Cardiac fibroblast (primary cell): Measurements from ENCODE around the gene DBI.
"Not testable (repeated sequence)": the region's sequence is repeated elsewhere in the genome, so short reads cannot be mapped to it uniquely, and the experiment has no call there.

ENCODE experiments used
- DNase-seq, 2 donors: peaks; one replicate each; pipeline versions ENCODE4 v3.0.0 to v3.0.0-alpha.2; 2010; ENCODE audit warnings: low read depth in 2 of 2
- H3K4me3 ChIP-seq, 2 donors: replicated peaks in 1 of 2; 1 replicate in 1 of 2; 2 replicates in 1 of 2; pipeline ENCODE4 v1.5.1; 2011; ENCODE audit warnings: low read depth in 2 of 2, low read length in 2 of 2, mild to moderate bottlenecking in 2 of 2, moderate library complexity in 1 of 2
- TF ChIP-seq, protein P1 (sequence below): IDR thresholded peaks from one replicate; pipeline ENCODE4 v1.5.1; 2011; ENCODE audit warnings: low read depth, mild to moderate bottlenecking, low read length, inconsistent platforms

Gene DBI

DNA sequence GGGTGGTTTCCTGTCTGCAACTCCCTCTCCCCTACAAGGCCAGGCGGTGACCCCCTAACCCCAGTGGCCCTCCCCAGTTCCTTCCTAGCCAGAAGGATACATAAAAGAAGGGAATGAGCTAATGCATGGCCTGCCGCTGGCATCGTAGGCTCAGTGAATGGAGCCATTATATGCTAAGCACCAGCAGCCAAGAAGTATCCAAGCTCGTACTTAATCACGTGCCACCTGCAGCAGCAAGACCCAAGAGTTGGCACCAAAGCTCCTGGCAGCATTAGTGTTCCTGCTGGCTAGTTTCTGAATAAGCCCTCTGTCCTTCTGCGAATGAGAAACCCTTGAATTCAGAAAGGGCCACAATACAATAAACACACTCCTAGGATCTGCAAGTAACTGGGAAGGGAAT lies 4.3 kb downstream of the DBI start:
- H3K4me3 ChIP-seq = no peak overlapping the region
- TF ChIP-seq, protein P1, sequence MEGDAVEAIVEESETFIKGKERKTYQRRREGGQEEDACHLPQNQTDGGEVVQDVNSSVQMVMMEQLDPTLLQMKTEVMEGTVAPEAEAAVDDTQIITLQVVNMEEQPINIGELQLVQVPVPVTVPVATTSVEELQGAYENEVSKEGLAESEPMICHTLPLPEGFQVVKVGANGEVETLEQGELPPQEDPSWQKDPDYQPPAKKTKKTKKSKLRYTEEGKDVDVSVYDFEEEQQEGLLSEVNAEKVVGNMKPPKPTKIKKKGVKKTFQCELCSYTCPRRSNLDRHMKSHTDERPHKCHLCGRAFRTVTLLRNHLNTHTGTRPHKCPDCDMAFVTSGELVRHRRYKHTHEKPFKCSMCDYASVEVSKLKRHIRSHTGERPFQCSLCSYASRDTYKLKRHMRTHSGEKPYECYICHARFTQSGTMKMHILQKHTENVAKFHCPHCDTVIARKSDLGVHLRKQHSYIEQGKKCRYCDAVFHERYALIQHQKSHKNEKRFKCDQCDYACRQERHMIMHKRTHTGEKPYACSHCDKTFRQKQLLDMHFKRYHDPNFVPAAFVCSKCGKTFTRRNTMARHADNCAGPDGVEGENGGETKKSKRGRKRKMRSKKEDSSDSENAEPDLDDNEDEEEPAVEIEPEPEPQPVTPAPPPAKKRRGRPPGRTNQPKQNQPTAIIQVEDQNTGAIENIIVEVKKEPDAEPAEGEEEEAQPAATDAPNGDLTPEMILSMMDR = no peak
- DNase-seq = no peak

DNA sequence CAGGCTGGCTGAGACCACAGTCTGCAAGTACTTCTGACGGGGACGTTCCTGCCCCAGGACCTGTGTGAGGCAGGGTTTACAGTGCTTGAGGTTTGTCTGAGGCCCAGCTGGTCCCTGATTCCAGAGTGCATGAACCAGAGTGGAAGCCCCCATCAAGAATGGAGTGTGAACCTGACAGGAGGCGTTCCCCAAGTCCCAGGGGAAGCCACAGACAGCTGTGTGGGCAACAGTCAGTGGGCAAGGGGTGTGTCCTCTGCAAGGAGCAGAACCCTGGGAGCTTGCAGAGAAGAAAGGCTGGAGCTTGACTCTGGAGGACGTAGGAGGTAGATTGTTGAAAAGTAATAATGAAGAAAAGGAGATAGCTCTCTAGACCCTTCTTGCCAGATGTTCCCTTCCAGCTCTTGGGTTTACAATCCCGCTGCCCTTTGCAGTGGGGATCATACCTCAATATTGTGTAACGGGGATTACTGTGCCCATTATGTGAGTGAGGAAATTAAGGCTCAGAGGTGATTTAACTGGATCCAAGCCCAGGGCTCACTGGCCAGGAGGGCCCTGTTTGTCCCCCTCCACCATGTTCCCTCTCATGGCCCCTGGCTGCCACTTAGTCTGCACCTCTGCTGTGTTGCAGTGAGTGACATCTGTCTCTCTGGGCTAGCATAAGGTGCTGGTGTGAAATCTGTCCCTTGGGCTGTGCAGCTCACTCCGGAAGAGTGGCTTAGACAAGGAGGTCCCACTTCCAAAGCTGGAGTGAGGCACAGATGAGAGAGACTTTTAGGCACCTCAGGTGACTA lies 6.2 kb downstream of the DBI start:
- no peak for DNase-seq
- no peak overlapping the region for H3K4me3 ChIP-seq
- TF ChIP-seq, protein P1 = no peak

DNA sequence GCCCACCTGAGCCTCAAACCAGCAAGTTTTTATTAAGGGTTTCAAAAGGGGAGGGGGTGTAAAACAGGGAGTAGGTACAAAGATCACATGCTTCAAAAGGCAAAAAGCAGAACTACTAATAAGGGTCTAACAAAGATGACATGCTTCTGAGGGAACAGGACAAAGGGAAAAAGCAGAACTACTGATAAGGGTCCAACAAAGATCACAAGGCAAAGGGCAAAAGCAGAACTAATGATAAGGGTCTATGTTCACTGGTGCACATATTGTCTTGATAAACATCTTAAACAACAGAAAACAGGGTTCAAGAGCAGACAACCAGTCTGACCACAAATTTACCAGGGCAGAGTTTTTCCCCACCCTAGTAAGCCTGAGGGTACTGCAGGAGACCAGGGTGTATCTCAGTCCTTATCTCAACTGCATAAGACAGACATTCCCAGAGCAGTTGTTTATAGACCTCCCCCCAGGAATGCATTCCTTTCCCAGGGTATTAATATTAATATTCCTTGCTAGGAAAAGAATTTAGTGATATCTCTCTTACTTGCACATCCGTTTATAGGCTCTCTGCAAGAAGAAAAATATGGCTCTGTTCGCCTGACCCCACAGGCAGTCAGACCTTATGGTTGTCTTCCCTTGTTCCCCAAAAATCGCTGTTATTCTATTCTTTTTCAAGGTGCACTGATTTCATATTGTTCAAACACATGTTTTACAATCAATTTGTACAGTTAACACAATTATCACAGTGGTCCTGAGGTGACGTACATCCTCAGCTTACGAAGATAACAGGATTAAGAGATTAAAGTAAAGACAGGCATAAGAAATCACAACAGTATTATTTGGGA lies 7.3 kb downstream of the DBI start:
- H3K4me3 ChIP-seq, DNase-seq: not testable (repeated sequence)

DNA sequence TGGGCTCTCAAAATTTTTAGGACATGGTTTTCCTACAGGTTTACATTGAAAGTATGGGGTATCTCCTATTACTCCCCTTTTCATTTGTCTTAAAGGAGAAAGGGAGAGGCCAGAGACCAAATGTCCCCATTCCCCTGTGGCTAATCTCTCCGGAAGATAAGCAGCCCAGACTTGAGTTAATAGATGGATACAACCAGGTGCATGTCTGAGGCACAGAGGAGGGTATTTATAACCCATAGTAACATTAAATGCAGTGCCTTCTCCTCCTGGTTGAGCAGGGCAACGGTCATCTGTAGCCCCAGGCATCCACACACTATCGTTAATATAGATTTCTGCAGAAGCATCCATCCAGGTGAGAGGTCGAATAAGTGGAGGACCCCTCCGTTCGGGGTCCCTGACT lies 9.6 kb downstream of the DBI start:
- not testable (repeated sequence) for DNase-seq, H3K4me3 ChIP-seq

DNA sequence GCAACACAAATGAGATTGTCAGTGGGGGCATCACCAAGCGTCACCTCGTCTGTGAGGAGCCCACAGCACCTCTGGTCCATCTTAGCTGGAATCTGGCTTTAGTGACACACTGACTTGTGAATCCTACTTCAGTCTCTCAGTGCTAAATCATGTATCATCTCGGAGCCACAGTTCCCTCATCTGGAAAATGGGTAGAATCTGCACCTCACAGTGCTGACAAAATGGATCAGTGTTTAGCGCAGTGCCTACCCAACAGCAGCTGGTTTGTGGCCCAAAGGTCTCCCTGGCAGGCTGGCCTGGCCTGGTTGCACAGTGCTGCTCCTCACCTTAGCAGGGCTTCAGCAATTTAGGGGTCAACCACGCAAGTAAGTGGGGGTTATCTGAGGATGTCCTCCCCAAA lies 10.0 kb downstream of the DBI start:
- TF ChIP-seq, protein P1 = no peak
- no peak for DNase-seq
- no peak overlapping the region for H3K4me3 ChIP-seq

DNA sequence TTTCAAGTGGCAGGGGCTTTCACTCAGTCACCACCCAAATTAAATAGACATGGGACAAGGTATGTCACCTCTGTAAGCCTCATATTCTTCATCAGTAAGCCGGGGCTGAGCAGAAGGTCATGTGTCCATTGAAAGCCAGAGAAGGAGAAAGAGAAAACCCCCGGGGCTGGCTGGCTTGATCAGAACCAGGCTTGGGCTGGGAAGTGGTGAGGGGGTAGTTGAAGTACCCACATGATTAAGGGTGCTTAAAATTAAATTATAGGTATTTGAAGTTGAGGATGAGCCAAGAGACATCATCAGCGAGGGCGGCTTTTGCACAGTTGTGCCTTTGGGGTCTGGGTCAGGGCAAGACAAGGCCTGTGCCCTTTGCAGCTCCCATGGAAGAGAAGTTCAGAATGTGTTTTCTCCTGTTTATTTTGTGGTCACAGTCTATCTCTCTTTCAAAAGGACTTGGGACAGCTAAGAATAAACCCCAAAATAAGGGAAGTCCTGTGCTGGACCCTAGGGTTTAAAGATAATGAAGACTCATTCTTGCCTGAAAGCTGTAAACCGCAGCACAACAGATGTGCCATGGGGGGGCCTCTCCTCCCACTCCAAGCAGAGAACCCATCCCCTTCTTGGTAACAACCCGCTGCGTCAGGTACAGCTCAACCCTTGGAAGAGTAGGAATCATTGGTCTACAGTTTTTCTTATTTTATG lies 10.7 kb downstream of the DBI start:
- no peak for DNase-seq
- TF ChIP-seq, protein P1 = no peak
- H3K4me3 ChIP-seq = no peak overlapping the region

DNA sequence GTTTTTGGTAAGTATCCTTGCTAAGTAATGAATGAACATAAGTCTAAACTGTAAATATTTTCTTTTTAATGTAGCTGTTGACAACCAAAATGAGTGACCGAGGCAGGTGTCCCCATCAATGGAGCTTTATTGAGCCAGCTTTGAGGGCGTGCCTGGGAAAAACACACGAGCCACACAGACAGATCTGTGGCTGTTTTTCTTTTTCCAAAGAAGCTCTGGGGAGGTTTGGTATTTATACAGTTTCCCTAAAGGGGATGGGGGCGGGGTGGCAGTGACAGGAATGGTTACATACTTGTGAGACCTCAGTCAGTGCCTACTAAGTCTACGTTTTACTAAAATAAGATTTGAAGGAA lies 11.2 kb downstream of the DBI start:
- no peak overlapping the region for H3K4me3 ChIP-seq
- no peak for DNase-seq
- TF ChIP-seq, protein P1 = no peak
